GM19193 (cell line): ENCODE results near the gene GPHN.

Source experiments
- POLR2A ChIP-seq: IDR thresholded peaks from 4 replicates; pipeline ENCODE4 v1.6.1; 2011; ENCODE audit not compliant: insufficient read depth, insufficient read length; ENCODE audit errors: extremely low read depth

GPHN gene

DNA sequence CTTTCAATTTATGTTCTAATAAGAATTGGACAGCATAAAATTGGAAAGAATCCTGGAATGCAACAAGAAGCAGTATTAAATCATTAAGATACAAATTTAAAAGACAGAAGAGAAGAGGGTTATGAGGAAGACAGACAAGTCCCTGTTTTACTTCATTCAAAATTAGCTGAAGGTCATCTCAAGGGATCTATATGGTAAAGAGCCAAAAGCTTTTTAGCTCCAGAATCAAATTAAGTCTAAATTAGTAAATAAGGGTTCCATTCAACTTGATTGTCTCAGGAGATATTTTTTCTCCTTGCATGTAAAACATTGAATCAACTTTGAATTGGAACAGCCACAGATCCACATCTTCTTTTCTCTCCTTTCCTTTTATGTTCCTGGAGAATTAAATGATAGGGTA lies 14.2 kb upstream of the GPHN start:
- TF ChIP-seq POLR2A, result no peak

DNA sequence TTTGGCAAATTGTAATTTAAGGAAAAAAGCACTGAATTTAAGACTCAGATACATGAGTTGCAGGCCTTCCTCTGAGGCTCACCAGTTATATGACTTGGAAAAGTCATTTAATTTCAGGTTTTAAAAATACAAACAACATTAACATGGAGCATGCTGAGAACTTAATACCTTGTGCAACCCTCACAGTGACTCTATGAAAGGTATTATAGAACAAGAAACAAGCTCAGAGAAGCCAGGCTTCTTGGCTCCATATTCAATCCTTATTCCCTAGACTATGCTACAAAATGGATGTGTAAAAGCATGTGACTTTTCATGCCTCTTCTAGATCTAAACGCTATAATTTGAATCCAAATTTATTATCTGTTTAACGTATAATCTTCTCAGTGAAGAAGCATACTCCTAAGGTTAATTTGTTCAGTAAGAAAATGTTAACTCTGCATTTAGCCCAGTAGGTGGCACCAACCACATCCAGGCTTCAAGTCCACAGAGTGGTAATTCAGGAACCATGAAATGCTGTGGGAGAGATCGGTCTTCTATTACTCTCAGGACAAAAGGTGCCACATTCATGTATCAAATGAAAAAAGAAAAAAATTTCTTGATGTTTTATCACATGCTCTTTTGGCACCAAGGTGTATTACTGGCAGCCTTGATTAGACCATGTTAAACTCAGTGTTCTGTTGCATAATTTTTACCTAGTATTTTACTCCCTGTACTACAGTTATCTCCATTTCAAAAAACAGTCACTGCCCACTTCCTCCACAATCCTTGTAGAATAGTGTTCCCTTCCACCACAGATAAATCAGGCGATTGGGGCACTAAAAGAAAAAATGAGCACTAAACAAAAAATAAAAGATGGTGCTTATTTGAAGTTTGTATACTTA lies 12.5 kb upstream of the GPHN start:
- TF ChIP-seq POLR2A, result no peak

DNA sequence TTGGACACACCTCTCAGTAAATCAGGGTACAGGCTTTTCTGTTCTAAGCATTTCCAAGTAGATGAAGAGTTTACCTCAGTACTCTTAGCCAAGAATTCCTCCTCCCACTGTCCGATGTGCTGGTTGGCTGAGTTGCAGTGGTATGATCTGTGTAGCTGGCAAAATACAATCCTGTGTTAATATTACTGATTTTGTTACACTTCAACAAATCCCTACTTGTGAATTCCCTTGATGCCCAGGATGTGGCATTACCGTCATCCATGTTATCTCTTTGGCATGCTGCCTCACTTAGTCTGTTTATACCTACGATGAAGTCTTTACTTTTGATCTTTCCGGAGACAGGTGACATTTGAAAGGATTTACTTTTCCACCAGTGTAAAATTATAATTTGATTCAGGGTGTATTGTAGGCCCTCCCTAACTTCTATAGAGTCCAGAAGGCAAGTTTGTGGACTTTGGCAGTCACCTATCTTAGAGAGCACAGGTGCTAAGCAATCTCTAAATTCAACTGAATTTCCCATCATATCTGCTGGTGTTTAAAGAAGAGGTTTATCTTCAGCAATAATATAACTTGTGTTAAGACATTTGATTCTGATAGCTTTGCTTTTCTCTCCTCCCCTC lies 11.6 kb upstream of the GPHN start:
- TF ChIP-seq POLR2A, result no peak

DNA sequence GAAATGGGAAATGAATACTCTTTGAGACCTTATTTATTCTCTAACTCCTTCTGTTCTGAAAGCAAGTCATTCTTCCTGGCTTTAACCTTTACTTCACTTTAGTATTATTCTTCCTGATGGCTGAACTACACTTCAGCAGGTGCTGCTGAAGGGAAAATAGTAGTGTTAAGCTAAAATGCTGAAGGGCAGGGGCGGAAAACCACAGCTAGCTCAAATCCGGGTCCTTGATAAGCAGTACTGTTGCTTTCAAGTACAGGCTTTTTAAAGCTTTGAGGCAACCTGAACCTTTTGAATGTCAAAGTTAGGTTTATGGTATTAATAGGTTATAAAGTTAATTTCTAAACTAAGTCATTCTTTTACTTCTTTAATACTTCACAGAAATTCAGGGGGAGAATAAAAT lies 11.0 kb upstream of the GPHN start:
- no peak for TF ChIP-seq POLR2A

DNA sequence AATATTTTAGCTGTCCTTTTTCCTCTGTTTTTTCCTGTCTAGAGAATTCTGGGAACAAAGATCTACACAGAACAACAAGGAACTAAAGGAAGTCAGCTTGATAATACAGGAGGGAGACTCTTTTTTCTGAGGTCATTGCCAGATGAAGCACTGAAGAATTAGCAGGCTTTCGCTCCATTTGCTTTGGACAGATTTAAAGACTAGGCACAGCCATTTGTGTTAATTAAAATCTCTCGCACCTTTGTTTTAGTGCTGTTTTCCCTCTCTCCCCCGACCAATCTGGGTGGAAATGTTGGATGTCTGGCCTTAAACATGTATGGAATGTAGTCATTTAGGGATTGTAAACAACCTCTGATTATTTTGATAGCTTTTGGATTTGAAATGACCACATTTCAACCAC lies 9.6 kb upstream of the GPHN start:
- no peak for TF ChIP-seq POLR2A

DNA sequence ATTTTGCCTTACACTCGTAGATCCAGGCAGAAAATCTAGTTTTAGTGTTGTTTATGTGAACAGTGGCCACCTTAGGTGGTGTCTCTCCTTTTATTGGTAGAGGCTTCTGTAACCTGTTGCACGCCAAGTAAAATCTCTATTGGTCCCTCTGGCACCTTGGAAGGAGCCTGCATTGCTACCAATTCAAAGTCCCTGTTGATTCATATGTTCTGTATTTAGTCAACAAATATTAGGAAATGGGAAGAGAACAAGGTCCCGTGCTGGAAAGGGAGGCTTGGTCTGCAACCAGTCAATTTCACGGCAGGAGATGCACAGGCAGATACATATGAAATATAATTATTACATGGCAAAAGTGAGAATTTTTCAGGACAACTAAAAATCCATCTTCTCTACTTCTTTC lies 6.4 kb upstream of the GPHN start:
- no peak for TF ChIP-seq POLR2A

DNA sequence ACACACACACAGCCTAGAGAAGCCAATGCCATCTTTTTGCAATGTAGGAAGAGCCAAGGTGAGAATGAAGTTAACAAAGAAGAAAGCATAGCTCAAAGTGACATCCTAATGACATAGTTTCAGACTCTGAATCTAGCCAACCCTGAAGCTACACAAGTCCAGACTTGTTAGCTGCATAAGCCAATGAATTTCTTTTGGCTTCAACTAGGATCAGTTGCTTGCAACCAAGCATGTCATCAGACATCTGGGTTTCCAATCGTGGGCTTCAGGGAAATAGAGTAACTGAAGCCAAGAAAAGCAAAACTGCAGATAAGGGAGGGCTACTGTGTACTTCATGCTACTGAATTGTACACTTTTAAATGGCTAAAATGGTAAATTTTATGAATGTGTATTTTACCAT lies 4.4 kb upstream of the GPHN start:
- TF ChIP-seq POLR2A, result no peak

DNA sequence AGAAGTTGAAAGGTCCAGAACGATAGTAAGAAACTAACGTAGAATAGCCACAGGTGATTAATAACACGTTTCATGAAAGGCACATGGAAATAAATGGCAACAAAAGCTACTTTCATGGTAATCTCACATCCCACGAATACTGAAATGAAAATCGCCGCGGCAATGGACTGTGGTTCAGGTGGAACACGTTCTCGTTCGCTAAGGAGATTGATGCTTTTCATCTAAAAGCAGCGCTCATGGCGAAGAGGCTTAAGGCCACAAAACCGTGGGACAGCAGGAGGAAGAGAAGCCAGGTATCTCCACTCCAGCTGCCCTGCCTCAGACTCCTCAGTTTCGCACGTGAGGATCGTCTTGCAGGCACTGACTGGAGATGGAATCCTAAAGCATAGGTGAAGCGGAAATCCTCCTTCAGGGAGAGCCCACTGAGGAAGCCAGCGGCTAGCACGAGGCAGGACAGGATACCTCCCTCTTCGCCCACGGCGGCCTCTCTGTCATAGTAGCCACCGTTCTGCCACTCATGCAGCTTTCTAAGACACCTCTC lies 696 bp upstream of the GPHN start:
- no peak for TF ChIP-seq POLR2A

DNA sequence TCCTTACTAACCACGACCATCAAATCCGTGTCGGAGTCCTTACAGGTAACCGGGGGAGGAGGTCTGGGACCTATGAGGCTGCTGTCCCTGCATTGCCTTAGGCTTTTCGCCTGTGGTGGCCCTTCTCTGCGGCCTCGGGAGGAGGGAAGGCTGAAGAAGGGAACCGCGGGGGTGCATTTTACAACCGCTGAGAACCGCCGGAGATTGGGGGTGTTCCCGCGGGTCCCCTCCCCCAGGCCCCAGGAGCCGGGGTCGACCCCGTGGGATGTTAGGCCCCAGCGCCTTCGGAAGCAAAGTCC lies 549 bp downstream of the GPHN start:
- no peak for TF ChIP-seq POLR2A

DNA sequence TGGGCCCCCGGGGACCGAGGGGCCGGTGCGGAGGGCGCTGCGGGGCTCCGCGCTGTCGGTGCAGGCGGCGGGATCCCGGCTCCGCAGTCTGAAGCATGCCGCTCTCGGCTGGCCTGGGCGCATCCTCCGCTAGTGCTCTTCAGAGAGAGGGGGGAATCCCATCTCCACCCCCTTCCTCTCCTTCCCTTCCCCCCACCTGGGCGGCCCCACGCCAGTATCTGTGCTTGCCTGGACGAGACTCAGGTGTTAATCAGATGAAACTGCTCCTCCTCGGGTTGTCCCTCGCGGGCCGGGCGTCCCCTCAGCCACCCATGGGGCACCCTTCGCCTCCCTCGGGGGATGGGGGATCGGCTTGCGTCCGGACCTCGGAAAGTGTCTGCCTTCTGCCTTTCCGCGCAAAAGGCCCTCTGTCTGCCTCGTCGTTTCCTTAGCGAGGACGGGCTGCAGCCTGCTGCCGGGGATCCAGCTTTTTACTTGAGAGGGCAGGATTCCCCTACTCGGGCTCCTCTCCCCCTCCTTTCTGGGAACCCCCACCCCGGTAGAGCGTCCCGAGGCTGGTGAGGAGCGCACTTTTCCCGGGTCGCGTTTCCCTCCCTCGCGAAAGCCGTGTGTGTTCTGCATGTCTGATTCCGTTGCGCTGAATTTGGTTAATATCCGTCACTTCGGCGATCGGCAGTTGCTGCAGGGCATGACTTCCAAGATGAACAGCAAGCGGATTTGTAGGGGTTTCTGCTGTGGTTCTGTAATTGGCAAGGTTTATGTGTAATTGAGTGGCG lies 1.1 kb downstream of the GPHN start:
- TF ChIP-seq POLR2A, result no peak

DNA sequence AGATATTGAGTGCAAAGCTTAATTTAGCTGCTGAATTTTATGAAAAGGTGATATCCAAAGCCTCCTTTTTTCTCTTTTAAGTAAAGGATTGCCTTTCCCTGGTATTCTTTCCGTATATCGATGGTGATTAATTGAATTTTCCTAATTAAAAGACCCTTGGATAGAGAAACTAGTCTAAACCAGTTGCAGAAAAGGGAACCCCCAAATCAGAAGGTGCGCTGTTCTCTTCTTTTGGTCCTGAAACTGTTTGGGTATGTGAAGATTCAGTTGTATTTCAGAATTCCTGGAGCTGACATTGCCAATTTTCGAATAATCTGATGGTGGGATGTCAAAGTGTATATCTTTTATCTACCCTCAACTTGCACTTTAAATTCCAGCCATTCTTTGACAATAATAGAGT lies 1.9 kb downstream of the GPHN start:
- no peak for TF ChIP-seq POLR2A

DNA sequence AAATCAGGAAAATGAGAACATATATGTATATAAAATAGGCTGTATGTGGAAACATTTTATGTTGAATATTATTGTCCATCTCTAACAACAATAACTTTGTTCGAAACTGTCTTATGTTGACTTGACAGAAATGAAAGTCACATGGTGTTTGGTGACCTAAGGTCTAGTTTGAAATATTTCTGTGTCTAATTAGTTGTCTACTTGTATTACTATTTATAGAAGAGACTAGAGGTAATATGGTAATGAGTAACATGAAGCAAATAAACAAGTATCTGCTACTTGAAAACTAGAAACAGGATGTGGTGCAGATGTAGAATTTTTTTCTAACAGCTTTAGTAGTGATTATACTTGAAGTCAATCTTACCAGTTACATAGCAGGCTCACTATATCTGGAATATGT lies 3.9 kb downstream of the GPHN start:
- no peak for TF ChIP-seq POLR2A

DNA sequence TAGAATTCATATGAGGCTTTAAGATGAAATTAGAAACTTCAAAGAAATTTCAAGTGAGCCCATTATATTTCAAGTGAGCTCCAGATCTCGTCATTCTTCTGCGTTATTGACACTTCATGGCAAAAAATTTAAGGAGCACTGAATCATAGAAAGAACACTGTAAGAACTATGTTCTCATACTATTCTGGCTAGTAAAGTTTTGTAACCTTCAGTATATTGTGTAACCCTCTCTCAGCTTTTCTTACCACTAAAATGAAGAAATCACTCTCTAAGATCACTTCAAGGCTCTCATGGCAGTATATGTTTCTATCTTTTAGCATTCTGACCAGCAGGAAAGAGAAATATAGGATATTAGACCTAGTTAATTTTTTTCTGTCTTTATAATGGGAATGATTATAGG lies 6.3 kb downstream of the GPHN start:
- no peak for TF ChIP-seq POLR2A

DNA sequence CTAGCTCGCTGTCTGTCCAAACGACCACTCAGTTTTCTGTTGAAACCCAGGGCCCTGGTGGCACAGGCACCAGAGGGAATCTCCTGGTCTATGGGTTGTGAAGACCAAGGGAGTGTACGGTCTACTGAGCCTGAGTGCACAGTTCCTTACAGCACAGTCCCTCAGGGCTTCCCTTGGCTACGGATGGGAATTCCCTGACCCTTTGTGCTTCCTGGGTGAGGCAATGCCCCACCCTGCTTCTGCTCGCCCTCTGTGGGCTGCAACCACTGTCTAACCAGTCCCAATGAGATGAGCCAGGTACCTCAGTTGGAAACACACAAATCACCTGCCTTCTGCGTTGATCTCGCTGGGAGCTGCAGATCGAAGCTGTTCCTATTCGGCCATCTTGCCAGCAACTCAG lies 22.6 kb downstream of the GPHN start:
- TF ChIP-seq POLR2A, result no peak

DNA sequence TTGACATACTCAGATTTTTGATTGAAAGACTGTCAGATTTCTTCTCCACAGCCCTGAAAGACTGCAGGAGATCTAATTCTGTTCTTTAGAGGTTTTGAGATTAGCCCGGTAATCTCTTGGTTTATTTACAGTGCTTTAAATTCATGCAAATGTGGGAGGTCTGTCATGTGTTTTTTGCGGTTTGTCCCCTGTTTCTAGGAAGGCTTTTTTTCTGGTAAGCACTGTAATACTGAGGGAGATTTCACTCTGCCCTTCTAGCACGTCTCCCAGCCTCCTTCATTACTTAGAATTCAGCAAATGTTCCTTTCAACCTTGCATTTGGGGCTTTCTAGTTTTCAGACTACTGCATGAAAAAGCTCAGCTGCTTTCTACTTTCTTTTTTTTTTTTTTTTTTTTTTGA lies 31.1 kb downstream of the GPHN start:
- TF ChIP-seq POLR2A, result no peak
